LNCaP clone FGC (cell line): ENCODE measurements around the gene UXS1.

Source experiments
- DNase-seq: peaks from one replicate; pipeline ENCODE4 v3.0.0-alpha.2; 2011; ENCODE audit warnings: low read depth
- H3K4me3 ChIP-seq: 2 replicates; pipeline ENCODE4 v1.5.1; 2011; ENCODE audit warnings: mild to moderate bottlenecking, low read depth, low read length, control low read depth
- CTCF ChIP-seq: IDR thresholded peaks from 2 replicates; pipeline ENCODE4 v1.5.1; 2012; ENCODE audit warnings: mild to moderate bottlenecking; ENCODE audit not compliant: control insufficient read depth, insufficient read depth; ENCODE audit errors: extremely low read depth

UXS1 gene

GRCh38 chr2:106168657-106169056 is 25.4 kb downstream of the UXS1 start:
- TF ChIP-seq CTCF, result no peak
- no peak overlapping the region for H3K4me3 ChIP-seq
- DNase-seq, result no peak

- H3K4me3 ChIP-seq, result no peak overlapping the region
- no peak for TF ChIP-seq CTCF
- DNase-seq, result peak; percentile 49
These were observed 27.0 kb downstream of the UXS1 start for GRCh38 chr2:106167067-106167466.

GRCh38 chr2:106165561-106165960 is 28.5 kb downstream of the UXS1 start:
- DNase-seq, result no peak
- TF ChIP-seq CTCF, result no peak
- H3K4me3 ChIP-seq, result no peak overlapping the region

GRCh38 chr2:106165029-106165428 is 29.1 kb downstream of the UXS1 start:
- no peak overlapping the region for H3K4me3 ChIP-seq
- TF ChIP-seq CTCF, result no peak
- no peak for DNase-seq

GRCh38 chr2:106163948-106164545 is 30.1 kb downstream of the UXS1 start:
- TF ChIP-seq CTCF, result no peak
- no peak for DNase-seq
- H3K4me3 ChIP-seq, result no peak overlapping the region

- no peak overlapping the region for H3K4me3 ChIP-seq
- DNase-seq, result no peak
- TF ChIP-seq CTCF, result no peak
These were observed 31.9 kb downstream of the UXS1 start for GRCh38 chr2:106161938-106162820.

GRCh38 chr2:106161341-106161740 is 32.8 kb downstream of the UXS1 start:
- TF ChIP-seq CTCF, result no peak
- no peak overlapping the region for H3K4me3 ChIP-seq
- DNase-seq, result no peak
